ENCODE results near the gene B4GALNT3. TPM values are rescaled to one million over a fixed set of nuclear protein-coding genes. Genes with fewer than 3 reads are reported as not detected.

B4GALNT3 gene
- total RNA-seq, 1 experiment from 2014 or later = 2.3 TPM

- no peaks in the 10 kb centered on the region for H3K4me1 ChIP-seq (ENCODE audit: control insufficient read depth, insufficient read depth, low read length)
- H3K9me3 ChIP-seq (ENCODE audit: control insufficient read depth, insufficient read depth, low read depth, low read length) = no peaks in the 10 kb centered on the region
- TF ChIP-seq, protein P1, sequence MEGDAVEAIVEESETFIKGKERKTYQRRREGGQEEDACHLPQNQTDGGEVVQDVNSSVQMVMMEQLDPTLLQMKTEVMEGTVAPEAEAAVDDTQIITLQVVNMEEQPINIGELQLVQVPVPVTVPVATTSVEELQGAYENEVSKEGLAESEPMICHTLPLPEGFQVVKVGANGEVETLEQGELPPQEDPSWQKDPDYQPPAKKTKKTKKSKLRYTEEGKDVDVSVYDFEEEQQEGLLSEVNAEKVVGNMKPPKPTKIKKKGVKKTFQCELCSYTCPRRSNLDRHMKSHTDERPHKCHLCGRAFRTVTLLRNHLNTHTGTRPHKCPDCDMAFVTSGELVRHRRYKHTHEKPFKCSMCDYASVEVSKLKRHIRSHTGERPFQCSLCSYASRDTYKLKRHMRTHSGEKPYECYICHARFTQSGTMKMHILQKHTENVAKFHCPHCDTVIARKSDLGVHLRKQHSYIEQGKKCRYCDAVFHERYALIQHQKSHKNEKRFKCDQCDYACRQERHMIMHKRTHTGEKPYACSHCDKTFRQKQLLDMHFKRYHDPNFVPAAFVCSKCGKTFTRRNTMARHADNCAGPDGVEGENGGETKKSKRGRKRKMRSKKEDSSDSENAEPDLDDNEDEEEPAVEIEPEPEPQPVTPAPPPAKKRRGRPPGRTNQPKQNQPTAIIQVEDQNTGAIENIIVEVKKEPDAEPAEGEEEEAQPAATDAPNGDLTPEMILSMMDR (IDR thresholded peaks at IDR 0.05) = no peak
- TF ChIP-seq, protein P2, sequence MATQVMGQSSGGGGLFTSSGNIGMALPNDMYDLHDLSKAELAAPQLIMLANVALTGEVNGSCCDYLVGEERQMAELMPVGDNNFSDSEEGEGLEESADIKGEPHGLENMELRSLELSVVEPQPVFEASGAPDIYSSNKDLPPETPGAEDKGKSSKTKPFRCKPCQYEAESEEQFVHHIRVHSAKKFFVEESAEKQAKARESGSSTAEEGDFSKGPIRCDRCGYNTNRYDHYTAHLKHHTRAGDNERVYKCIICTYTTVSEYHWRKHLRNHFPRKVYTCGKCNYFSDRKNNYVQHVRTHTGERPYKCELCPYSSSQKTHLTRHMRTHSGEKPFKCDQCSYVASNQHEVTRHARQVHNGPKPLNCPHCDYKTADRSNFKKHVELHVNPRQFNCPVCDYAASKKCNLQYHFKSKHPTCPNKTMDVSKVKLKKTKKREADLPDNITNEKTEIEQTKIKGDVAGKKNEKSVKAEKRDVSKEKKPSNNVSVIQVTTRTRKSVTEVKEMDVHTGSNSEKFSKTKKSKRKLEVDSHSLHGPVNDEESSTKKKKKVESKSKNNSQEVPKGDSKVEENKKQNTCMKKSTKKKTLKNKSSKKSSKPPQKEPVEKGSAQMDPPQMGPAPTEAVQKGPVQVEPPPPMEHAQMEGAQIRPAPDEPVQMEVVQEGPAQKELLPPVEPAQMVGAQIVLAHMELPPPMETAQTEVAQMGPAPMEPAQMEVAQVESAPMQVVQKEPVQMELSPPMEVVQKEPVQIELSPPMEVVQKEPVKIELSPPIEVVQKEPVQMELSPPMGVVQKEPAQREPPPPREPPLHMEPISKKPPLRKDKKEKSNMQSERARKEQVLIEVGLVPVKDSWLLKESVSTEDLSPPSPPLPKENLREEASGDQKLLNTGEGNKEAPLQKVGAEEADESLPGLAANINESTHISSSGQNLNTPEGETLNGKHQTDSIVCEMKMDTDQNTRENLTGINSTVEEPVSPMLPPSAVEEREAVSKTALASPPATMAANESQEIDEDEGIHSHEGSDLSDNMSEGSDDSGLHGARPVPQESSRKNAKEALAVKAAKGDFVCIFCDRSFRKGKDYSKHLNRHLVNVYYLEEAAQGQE (IDR thresholded peaks at IDR 0.05; ENCODE audit: insufficient read depth in 1 of 2, low read depth in 2 of 2, low read length in 1 of 2) = no peak
- TF ChIP-seq TCF7L2 (IDR thresholded peaks at IDR 0.05; ENCODE audit: low read depth, low read length) = no peak
- BruUV-seq (replicated peaks) = no TSS peak
- DNase-seq (ENCODE audit: low read depth, low spot score) = no peak
- H3K27ac ChIP-seq (ENCODE audit: low read length) = no peak overlapping the region
- intact Hi-C loops (cut with micrococcal nuclease; ENCODE audit: unreplicated experiment) (no loop called here), in situ Hi-C loops (cut with HindIII; ENCODE audit: low pct_unique_long_range_greater_than_20kb, low sequenced_read_pairs) (no loop called here)
- no peaks in the 10 kb centered on the region for H3K27me3 ChIP-seq (ENCODE audit: control insufficient read depth, insufficient read depth, low read length)
- POLR2A ChIA-PET = no interaction called here
- CTCF ChIA-PET = interaction anchor here (0.5 kb wide), 1 partner anchor 75 kb away, joined by 4 read pairs; no protein-coding TSS in a partner anchor
- H3K36me3 ChIP-seq (ENCODE audit: control insufficient read depth, insufficient read depth, low read length) = no peaks in the 10 kb centered on the region
- H3K4me3 ChIP-seq (ENCODE audit: low read depth in 2 of 2, low read length in 2 of 2) = no peak overlapping the region
- ATAC-seq = no peak
Measured at GRCh38 chr12:479161-479560, 19.4 kb downstream of the B4GALNT3 start.

- H3K27me3 ChIP-seq (ENCODE audit: control insufficient read depth, insufficient read depth, low read length) = no peaks in the 10 kb centered on the region
- in situ Hi-C loops (cut with HindIII; ENCODE audit: low pct_unique_long_range_greater_than_20kb, low sequenced_read_pairs) = no loop called here
- ATAC-seq (no peak), DNase-seq (ENCODE audit: low read depth, low spot score) (no peak)
- TF ChIP-seq SIN3A (IDR thresholded peaks at IDR 0.05; ENCODE audit: borderline replicate concordance, insufficient read depth, low read depth, low read length) (no peak), POLR2AphosphoS5 (IDR thresholded peaks at IDR 0.05; ENCODE audit: low read depth, low read length) (no peak), TCF7L2 (IDR thresholded peaks at IDR 0.05; ENCODE audit: low read depth, low read length) (no peak)
- TF ChIP-seq, protein P2 (IDR thresholded peaks at IDR 0.05; ENCODE audit: insufficient read depth in 1 of 2, low read depth in 2 of 2, low read length in 1 of 2) = no peak
- TF ChIP-seq, protein P1 (IDR thresholded peaks at IDR 0.05) = no peak
- CTCF ChIA-PET = no interaction called here
- H3K4me1 ChIP-seq (ENCODE audit: control insufficient read depth, insufficient read depth, low read length) = no peaks in the 10 kb centered on the region
- H3K4me3 ChIP-seq (ENCODE audit: low read depth in 2 of 2, low read length in 2 of 2) = no peak overlapping the region
- BruUV-seq (replicated peaks) = no TSS peak
- no peak overlapping the region for H3K27ac ChIP-seq (ENCODE audit: low read length)
- POLR2A ChIA-PET = no interaction called here
- no peaks in the 10 kb centered on the region for H3K36me3 ChIP-seq (ENCODE audit: control insufficient read depth, insufficient read depth, low read length)
- H3K9me3 ChIP-seq (ENCODE audit: control insufficient read depth, insufficient read depth, low read depth, low read length) = no peaks in the 10 kb centered on the region
- intact Hi-C loops (cut with micrococcal nuclease; ENCODE audit: unreplicated experiment) = no loop called here
Measured at GRCh38 chr12:480831-481816, 21.4 kb downstream of the B4GALNT3 start.
